ENCODE data around the gene NKX2-3.

DNA sequence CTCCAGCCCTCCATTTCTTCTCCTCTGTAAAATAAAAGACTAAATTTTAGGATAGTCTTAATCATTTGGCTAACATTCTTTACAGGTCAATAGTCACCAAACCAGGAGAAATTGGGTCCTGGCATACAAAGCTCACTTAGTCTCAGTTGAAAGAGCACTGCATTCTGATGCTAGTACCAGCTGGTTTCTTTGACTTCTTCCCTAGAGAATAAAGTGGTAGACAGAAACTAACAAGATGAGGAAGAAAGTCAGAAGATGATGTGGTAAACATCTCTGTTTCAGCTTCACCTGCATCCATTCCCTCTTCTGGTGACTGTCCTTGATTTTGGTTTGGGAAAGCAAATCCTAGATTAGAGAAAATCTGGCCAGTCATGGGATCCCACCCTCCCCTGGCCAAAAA, 37.2 kb downstream of the NKX2-3 start:
- no peak for TF ChIP-seq ZNF266 (tag by site-specific recombination; IDR thresholded peaks at IDR 0.05; ENCODE audit: low read depth)
- TF ChIP-seq, protein P1, sequence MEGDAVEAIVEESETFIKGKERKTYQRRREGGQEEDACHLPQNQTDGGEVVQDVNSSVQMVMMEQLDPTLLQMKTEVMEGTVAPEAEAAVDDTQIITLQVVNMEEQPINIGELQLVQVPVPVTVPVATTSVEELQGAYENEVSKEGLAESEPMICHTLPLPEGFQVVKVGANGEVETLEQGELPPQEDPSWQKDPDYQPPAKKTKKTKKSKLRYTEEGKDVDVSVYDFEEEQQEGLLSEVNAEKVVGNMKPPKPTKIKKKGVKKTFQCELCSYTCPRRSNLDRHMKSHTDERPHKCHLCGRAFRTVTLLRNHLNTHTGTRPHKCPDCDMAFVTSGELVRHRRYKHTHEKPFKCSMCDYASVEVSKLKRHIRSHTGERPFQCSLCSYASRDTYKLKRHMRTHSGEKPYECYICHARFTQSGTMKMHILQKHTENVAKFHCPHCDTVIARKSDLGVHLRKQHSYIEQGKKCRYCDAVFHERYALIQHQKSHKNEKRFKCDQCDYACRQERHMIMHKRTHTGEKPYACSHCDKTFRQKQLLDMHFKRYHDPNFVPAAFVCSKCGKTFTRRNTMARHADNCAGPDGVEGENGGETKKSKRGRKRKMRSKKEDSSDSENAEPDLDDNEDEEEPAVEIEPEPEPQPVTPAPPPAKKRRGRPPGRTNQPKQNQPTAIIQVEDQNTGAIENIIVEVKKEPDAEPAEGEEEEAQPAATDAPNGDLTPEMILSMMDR (tag by site-specific recombination; IDR thresholded peaks at IDR 0.05), result no peak
- TF ChIP-seq, protein P2, sequence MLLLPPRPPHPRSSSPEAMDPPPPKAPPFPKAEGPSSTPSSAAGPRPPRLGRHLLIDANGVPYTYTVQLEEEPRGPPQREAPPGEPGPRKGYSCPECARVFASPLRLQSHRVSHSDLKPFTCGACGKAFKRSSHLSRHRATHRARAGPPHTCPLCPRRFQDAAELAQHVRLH (tag by site-specific recombination; IDR thresholded peaks at IDR 0.05), result no peak
- no peak for TF ChIP-seq ZNF76 (tag by site-specific recombination; IDR thresholded peaks at IDR 0.05; ENCODE audit: borderline replicate concordance, low read depth)
- no peak for TF ChIP-seq ZNF24 (tag by site-specific recombination; IDR thresholded peaks at IDR 0.05)
- TF ChIP-seq ZNF223 (tag by site-specific recombination; IDR thresholded peaks at IDR 0.05), result no peak
- no peak for TF ChIP-seq ZNF677 (tag by site-specific recombination; IDR thresholded peaks at IDR 0.05)
- no peak for TF ChIP-seq ZNF792 (tag by site-specific recombination; IDR thresholded peaks at IDR 0.05)
- TF ChIP-seq, protein P3, sequence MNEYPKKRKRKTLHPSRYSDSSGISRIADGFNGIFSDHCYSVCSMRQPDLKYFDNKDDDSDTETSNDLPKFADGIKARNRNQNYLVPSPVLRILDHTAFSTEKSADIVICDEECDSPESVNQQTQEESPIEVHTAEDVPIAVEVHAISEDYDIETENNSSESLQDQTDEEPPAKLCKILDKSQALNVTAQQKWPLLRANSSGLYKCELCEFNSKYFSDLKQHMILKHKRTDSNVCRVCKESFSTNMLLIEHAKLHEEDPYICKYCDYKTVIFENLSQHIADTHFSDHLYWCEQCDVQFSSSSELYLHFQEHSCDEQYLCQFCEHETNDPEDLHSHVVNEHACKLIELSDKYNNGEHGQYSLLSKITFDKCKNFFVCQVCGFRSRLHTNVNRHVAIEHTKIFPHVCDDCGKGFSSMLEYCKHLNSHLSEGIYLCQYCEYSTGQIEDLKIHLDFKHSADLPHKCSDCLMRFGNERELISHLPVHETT (tag by site-specific recombination; IDR thresholded peaks at IDR 0.05), result no peak
- TF ChIP-seq, protein P4, sequence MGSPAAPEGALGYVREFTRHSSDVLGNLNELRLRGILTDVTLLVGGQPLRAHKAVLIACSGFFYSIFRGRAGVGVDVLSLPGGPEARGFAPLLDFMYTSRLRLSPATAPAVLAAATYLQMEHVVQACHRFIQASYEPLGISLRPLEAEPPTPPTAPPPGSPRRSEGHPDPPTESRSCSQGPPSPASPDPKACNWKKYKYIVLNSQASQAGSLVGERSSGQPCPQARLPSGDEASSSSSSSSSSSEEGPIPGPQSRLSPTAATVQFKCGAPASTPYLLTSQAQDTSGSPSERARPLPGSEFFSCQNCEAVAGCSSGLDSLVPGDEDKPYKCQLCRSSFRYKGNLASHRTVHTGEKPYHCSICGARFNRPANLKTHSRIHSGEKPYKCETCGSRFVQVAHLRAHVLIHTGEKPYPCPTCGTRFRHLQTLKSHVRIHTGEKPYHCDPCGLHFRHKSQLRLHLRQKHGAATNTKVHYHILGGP (tag by site-specific recombination; IDR thresholded peaks at IDR 0.05), result no peak
- no peak for TF ChIP-seq ZNF138 (tag by site-specific recombination; IDR thresholded peaks at IDR 0.05; ENCODE audit: borderline replicate concordance)
- TF ChIP-seq ZBTB1 (tag by site-specific recombination; IDR thresholded peaks at IDR 0.05), result no peak
